HepG2 (cell line): ENCODE results near the gene NELFB. TPM values are rescaled to one million over a fixed set of nuclear protein-coding genes. Genes with fewer than 3 reads are reported as not detected.

Experiments used
- ATF7-NPFF ChIP-seq: sonication (generic); formaldehyde crosslinking; IDR thresholded peaks from 2 replicates; pipeline ENCODE4 v1.8.1; 2023; ENCODE audit warnings: mild to moderate bottlenecking, low read depth, missing genetic modification reagents, moderate library complexity
- CAMTA2 ChIP-seq: sonication (generic); formaldehyde crosslinking; IDR thresholded peaks from 2 replicates; pipeline ENCODE4 v1.4.0; 2020; ENCODE audit warnings: mild to moderate bottlenecking, missing genetic modification reagents, borderline replicate concordance
- CEBPB ChIP-seq: IDR thresholded peaks from 2 replicates; pipeline ENCODE4 v1.6.1; 2011; ENCODE audit warnings: low read depth, low read length, improper control_type of control experiment, borderline replicate concordance
- FOXA3 ChIP-seq: IDR thresholded peaks from 2 replicates; pipeline ENCODE4 v1.6.1; 2016; ENCODE audit warnings: missing genetic modification reagents, missing compliant biosample characterization
- HDAC2 ChIP-seq: sonication (generic); formaldehyde crosslinking; IDR thresholded peaks from 2 replicates; pipeline ENCODE4 v1.4.0; 2020; ENCODE audit warnings: missing genetic modification reagents
- KDM4B ChIP-seq: sonication (generic); formaldehyde crosslinking; IDR thresholded peaks from 2 replicates; pipeline ENCODE4 v1.4.0; 2020; ENCODE audit warnings: missing genetic modification reagents
- MIXL1 ChIP-seq: IDR thresholded peaks from 2 replicates; pipeline ENCODE4 v1.6.1; 2016
- PITX1 ChIP-seq: sonication (generic); formaldehyde crosslinking; IDR thresholded peaks from 2 replicates; pipeline ENCODE4 v1.5.1; 2020; ENCODE audit warnings: mild to moderate bottlenecking, missing genetic modification reagents
- POLR2AphosphoS5 ChIP-seq: IDR thresholded peaks from 2 replicates; pipeline ENCODE4 v1.6.1; 2012; ENCODE audit warnings: low read depth, low read length
- RXRA ChIP-seq: sonication (generic); formaldehyde crosslinking; IDR thresholded peaks from 2 replicates; pipeline ENCODE4 v1.5.1; 2020; ENCODE audit warnings: missing genetic modification reagents
- SPEN ChIP-seq: sonication (generic); formaldehyde crosslinking; IDR thresholded peaks from 2 replicates; pipeline ENCODE4 v1.5.1; 2020; ENCODE audit warnings: low read depth, mild to moderate bottlenecking, missing genetic modification reagents
- ZNF274 ChIP-seq: sonication (generic); formaldehyde crosslinking; IDR thresholded peaks from 2 replicates; pipeline ENCODE4 v1.5.1; 2020; ENCODE audit warnings: mild to moderate bottlenecking, missing genetic modification reagents
- ZNF562 ChIP-seq: sonication (generic); formaldehyde crosslinking; IDR thresholded peaks from 2 replicates; pipeline ENCODE4 v1.8.0; 2022; ENCODE audit warnings: missing genetic modification reagents, borderline replicate concordance
- ZNF567 ChIP-seq: sonication (generic); formaldehyde crosslinking; IDR thresholded peaks from 2 replicates; pipeline ENCODE4 v1.8.1; 2023; ENCODE audit warnings: mild to moderate bottlenecking, missing genetic modification reagents, borderline replicate concordance
- ZNF7 ChIP-seq: IDR thresholded peaks from 2 replicates; pipeline ENCODE4 v1.6.1; 2016; ENCODE audit warnings: missing biosample characterization, missing genetic modification reagents
- ZNF737 ChIP-seq: sonication (generic); formaldehyde crosslinking; IDR thresholded peaks from 2 replicates; pipeline ENCODE4 v1.5.0; 2020; ENCODE audit warnings: missing genetic modification reagents, mild to moderate bottlenecking, borderline replicate concordance
- polyA plus RNA-seq, 8 experiments: library from polyadenylated mRNA; depleted of rRNA in 3 of 8; stranded (reverse) in 7 of 8; unstranded in 1 of 8; fragments of >200 nt; fragmentation: Illumina TruSeq in 4 of 8; extraction: Trizol in 4 of 8; gene quantifications; 2 replicates each; pipeline versions ENCODE4 v1.2.1 to v1.2.3, GENCODE V29; 2011 to 2016; ENCODE audit warnings: low read depth in 4 of 8, missing spikeins in 1 of 8, mixed read lengths in 1 of 8; ENCODE audit not compliant: insufficient read depth in 1 of 8
- total RNA-seq, 5 experiments: library from RNA; depleted of rRNA; stranded (reverse); fragments of >200 nt; fragmentation: Illumina TruSeq; extraction: Trizol; gene quantifications; 2 replicates each; pipeline ENCODE4 v1.2.3, GENCODE V29; 2016; ENCODE audit warnings: low read depth in 1 of 5
- TF ChIP-seq, protein P1 (sequence below): sonication (generic); formaldehyde crosslinking; IDR thresholded peaks from 2 replicates; pipeline ENCODE4 v1.8.0; 2022; ENCODE audit warnings: mild to moderate bottlenecking, missing genetic modification reagents, moderate library complexity
- TF ChIP-seq, protein P2 (sequence below): sonication (generic); formaldehyde crosslinking; IDR thresholded peaks from 2 replicates; pipeline ENCODE4 v1.4.0; 2020; ENCODE audit warnings: missing genetic modification reagents, borderline replicate concordance
- TF ChIP-seq, protein P3 (sequence below): sonication (generic); formaldehyde crosslinking; IDR thresholded peaks from 2 replicates; pipeline ENCODE4 v1.8.1; 2023; ENCODE audit warnings: mild to moderate bottlenecking, inconsistent platforms, moderate library complexity, missing genetic modification reagents, borderline replicate concordance
- TF ChIP-seq, protein P4 (sequence below): sonication (generic); formaldehyde crosslinking; IDR thresholded peaks from 2 replicates; pipeline ENCODE4 v1.4.0; 2020; ENCODE audit warnings: missing genetic modification reagents

NELFB gene
- total and polyA plus RNA-seq, 2 of the 13 experiments (the other 11 are each of a cell fraction or from before 2014, with no cell fraction given) = 26.5 to 45.8 TPM

DNA sequence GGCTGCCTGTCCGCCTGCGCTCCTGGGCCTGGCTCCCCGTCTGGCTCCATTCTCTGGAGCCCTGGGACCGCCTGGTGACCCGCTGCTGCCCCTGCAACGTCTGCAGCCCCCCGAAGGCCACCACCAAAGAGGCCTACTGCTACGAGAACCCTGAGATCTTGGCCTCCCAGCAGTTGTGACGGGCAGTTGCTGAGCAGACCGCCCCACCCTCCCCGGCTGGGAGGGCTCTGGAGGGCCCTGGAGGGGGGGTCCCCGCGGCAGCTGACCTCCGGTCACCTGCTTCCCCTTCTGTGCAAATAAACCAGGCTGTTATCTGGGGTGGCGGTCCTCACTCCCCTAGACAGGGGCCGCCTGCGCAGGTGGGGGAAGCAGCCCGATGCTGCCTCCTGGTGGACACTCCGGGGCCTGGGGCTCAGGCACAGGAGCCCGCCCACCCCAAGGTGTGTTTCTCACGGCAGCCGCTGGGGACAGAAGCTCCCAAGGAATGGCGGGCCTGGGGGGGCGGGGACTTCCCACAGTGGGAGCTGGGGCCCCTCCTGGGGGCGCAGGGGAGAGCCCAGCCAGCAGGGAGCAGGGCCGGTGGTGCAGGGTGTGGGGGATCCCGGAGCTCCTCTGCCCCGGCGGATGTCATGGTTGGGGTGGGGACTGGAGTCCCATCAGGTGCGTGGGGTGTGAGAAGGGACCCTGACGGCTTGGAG is 18.7 kb upstream of the NELFB start (continued):
- TF ChIP-seq PITX1 (CRISPR knock-in tag) (peak; percentile 46), RXRA (CRISPR knock-in tag) (peak; percentile 94), MIXL1 (CRISPR knock-in tag) (no peak), CAMTA2 (CRISPR knock-in tag) (no peak; the same call in 1 of the 2 replicates), ZNF567 (CRISPR knock-in tag) (no peak; the same call in 1 of the 2 replicates), FOXA3 (CRISPR knock-in tag) (peak; percentile 71), SPEN (CRISPR knock-in tag) (peak; percentile 73; the same call in 1 of the 2 replicates), ZNF7 (CRISPR knock-in tag) (no peak), ZNF562 (CRISPR knock-in tag) (no peak), POLR2AphosphoS5 (peak; percentile 70), ZNF274 (CRISPR knock-in tag) (peak; percentile 56; the same call in 1 of the 2 replicates), KDM4B (CRISPR knock-in tag) (0 out of 2 replicates have a peak, but pooled peaks have one; percentile 69), CEBPB (no peak), ATF7-NPFF (CRISPR knock-in tag) (no peak; the same call in 1 of the 2 replicates), ZNF737 (CRISPR knock-in tag) (no peak), HDAC2 (peak; percentile 76)
- TF ChIP-seq, protein P1, sequence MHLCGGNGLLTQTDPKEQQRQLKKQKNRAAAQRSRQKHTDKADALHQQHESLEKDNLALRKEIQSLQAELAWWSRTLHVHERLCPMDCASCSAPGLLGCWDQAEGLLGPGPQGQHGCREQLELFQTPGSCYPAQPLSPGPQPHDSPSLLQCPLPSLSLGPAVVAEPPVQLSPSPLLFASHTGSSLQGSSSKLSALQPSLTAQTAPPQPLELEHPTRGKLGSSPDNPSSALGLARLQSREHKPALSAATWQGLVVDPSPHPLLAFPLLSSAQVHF (CRISPR knock-in tag) = no peak; the same call in 1 of the 2 replicates
- TF ChIP-seq, protein P2, sequence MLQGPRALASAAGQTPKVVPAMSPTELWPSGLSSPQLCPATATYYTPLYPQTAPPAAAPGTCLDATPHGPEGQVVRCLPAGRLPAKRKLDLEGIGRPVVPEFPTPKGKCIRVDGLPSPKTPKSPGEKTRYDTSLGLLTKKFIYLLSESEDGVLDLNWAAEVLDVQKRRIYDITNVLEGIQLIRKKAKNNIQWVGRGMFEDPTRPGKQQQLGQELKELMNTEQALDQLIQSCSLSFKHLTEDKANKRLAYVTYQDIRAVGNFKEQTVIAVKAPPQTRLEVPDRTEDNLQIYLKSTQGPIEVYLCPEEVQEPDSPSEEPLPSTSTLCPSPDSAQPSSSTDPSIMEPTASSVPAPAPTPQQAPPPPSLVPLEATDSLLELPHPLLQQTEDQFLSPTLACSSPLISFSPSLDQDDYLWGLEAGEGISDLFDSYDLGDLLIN (CRISPR knock-in tag) = no peak
- TF ChIP-seq, protein P3, sequence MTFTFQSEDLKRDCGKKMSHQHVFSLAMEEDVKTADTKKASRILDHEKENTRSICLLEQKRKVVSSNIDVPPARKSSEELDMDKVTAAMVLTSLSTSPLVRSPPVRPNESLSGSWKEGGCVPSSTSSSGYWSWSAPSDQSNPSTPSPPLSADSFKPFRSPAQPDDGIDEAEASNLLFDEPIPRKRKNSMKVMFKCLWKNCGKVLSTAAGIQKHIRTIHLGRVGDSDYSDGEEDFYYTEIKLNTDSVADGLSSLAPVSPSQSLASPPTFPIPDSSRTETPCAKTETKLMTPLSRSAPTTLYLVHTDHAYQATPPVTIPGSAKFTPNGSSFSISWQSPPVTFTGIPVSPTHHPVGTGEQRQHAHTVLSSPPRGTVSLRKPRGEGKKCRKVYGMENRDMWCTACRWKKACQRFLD (CRISPR knock-in tag) = no peak
- TF ChIP-seq, protein P4, sequence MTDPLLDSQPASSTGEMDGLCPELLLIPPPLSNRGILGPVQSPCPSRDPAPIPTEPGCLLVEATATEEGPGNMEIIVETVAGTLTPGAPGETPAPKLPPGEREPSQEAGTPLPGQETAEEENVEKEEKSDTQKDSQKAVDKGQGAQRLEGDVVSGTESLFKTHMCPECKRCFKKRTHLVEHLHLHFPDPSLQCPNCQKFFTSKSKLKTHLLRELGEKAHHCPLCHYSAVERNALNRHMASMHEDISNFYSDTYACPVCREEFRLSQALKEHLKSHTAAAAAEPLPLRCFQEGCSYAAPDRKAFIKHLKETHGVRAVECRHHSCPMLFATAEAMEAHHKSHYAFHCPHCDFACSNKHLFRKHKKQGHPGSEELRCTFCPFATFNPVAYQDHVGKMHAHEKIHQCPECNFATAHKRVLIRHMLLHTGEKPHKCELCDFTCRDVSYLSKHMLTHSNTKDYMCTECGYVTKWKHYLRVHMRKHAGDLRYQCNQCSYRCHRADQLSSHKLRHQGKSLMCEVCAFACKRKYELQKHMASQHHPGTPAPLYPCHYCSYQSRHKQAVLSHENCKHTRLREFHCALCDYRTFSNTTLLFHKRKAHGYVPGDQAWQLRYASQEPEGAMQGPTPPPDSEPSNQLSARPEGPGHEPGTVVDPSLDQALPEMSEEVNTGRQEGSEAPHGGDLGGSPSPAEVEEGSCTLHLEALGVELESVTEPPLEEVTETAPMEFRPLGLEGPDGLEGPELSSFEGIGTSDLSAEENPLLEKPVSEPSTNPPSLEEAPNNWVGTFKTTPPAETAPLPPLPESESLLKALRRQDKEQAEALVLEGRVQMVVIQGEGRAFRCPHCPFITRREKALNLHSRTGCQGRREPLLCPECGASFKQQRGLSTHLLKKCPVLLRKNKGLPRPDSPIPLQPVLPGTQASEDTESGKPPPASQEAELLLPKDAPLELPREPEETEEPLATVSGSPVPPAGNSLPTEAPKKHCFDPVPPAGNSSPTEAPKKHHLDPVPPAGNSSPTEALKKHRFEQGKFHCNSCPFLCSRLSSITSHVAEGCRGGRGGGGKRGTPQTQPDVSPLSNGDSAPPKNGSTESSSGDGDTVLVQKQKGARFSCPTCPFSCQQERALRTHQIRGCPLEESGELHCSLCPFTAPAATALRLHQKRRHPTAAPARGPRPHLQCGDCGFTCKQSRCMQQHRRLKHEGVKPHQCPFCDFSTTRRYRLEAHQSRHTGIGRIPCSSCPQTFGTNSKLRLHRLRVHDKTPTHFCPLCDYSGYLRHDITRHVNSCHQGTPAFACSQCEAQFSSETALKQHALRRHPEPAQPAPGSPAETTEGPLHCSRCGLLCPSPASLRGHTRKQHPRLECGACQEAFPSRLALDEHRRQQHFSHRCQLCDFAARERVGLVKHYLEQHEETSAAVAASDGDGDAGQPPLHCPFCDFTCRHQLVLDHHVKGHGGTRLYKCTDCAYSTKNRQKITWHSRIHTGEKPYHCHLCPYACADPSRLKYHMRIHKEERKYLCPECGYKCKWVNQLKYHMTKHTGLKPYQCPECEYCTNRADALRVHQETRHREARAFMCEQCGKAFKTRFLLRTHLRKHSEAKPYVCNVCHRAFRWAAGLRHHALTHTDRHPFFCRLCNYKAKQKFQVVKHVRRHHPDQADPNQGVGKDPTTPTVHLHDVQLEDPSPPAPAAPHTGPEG (CRISPR knock-in tag) = no peak; the same call in 1 of the 2 replicates
